Mesodermal cell (in vitro differentiated cells): ENCODE results near the gene LAMTOR1. TPM values are rescaled to one million over a fixed set of nuclear protein-coding genes. Genes with fewer than 3 reads are reported as not detected.
"Not testable (repeated sequence)": the region's sequence is repeated elsewhere in the genome, so short reads cannot be mapped to it uniquely, and the experiment has no call there.

Experiments used
- H3K27ac ChIP-seq: 2 replicates; pipeline ENCODE4 v1.7.0; 2013; ENCODE audit warnings: mild to moderate bottlenecking, low read depth, low read length, moderate library complexity; ENCODE audit not compliant: severe bottlenecking
- H3K36me3 ChIP-seq: 2 replicates; pipeline ENCODE4 v1.7.1; 2013; ENCODE audit warnings: mild to moderate bottlenecking, low read length, moderate library complexity; ENCODE audit not compliant: control insufficient read depth, insufficient read depth
- H3K4me1 ChIP-seq: one replicate; pipeline ENCODE4 v1.7.1; 2013; ENCODE audit warnings: mild to moderate bottlenecking, low read length; ENCODE audit not compliant: insufficient read depth, control insufficient read depth, poor library complexity, severe bottlenecking
- H3K4me3 ChIP-seq: 2 replicates; pipeline ENCODE4 v1.7.0; 2013; ENCODE audit warnings: low read length, control low read depth, mild to moderate bottlenecking; ENCODE audit not compliant: insufficient read depth, poor library complexity, severe bottlenecking; ENCODE audit errors: extremely low read depth
- H3K9me3 ChIP-seq: 2 replicates; pipeline ENCODE4 v1.7.1; 2013; ENCODE audit warnings: mild to moderate bottlenecking, low read length, moderate library complexity; ENCODE audit not compliant: control insufficient read depth
- WGBS, 2 experiments: methylation state at CpG; one replicate each; pipeline ENCODE4 v1.1.5; 2013; ENCODE audit warnings: missing lambda C conversion rate in 2 of 2; ENCODE audit not compliant: insufficient coverage in 2 of 2; 5-methylcytosine and 5-hydroxymethylcytosine counted together
- polyA plus RNA-seq, 2 experiments: library from polyadenylated mRNA; stranded (reverse); fragments of 50-300 nt; gene quantifications; one replicate each; pipeline ENCODE4 v1.2.3, GENCODE V29; 2013

LAMTOR1 gene
- 142 TPM for polyA plus RNA-seq (2013, experiment 1 of 2)
- 112 TPM for polyA plus RNA-seq (2013, experiment 2 of 2)

GRCh38 chr11:72102946-72103753, at the start of gene LAMTOR1:
Gene LAMTOR1, minus strand, starts transcription at chr11:72103297. Its CDS starts 73 bp downstream, at chr11:72103224.
- Histone ChIP-seq H3K4me3 (peak within 1 kb of the TSS; percentile 92), H3K9me3 (no peaks in the 10 kb centered on the region), H3K4me1 (peaks cover 9% of the 10 kb centered on the region), H3K27ac (peak within 1 kb of the TSS; percentile 93), H3K36me3 (peaks cover 38% of the 10 kb centered on the region)
- WGBS, 2 experiments, result 2 to 7% methylated on average over 44 to 52 of the region's 64 CpGs

GRCh38 chr11:72150882-72151281, 47.8 kb upstream of the LAMTOR1 start:
- WGBS, 2 experiments, result 81 to 85% methylated on average over 3 to 4 of the region's 4 CpGs
- H3K4me3 ChIP-seq, result no peak overlapping the region
- no peaks in the 10 kb centered on the region for H3K36me3 ChIP-seq
- H3K9me3 ChIP-seq, result peaks cover 3% of the 10 kb centered on the region
- no peak overlapping the region for H3K27ac ChIP-seq
- H3K4me1 ChIP-seq, result no peaks in the 10 kb centered on the region

GRCh38 chr11:72146625-72147024, 43.5 kb upstream of the LAMTOR1 start:
- Histone ChIP-seq H3K9me3 (peaks cover 3% of the 10 kb centered on the region), H3K4me3 (no peak overlapping the region), H3K36me3 (no peaks in the 10 kb centered on the region), H3K27ac (no peak overlapping the region), H3K4me1 (no peaks in the 10 kb centered on the region)
- 50 to 80% methylated on average over 1 to 2 of the region's 2 CpGs for WGBS, 2 experiments

GRCh38 chr11:72144807-72145565, 41.9 kb upstream of the LAMTOR1 start:
- H3K4me1 ChIP-seq, result no peaks in the 10 kb centered on the region
- H3K9me3 ChIP-seq, result no peaks in the 10 kb centered on the region
- H3K36me3 ChIP-seq, result no peaks in the 10 kb centered on the region
- 95 to 96% methylated on average over 4 of the region's 4 CpGs for WGBS, 2 experiments
- no peak overlapping the region for H3K27ac ChIP-seq
- no peak overlapping the region for H3K4me3 ChIP-seq

- H3K27ac ChIP-seq, H3K9me3 ChIP-seq, H3K4me1 ChIP-seq, H3K36me3 ChIP-seq, H3K4me3 ChIP-seq: not testable (repeated sequence)
- no CpG with 5 or more reads among the region's 1 CpG for WGBS, 2 experiments
These were observed 39.4 kb upstream of the LAMTOR1 start for GRCh38 chr11:72142543-72142942.

- WGBS, 2 experiments, result no CpG with 5 or more reads among the region's 1 CpG
- H3K36me3 ChIP-seq, result not testable (repeated sequence)
These were observed 39.0 kb upstream of the LAMTOR1 start for GRCh38 chr11:72142086-72142485.

GRCh38 chr11:72141066-72141465, 38.0 kb upstream of the LAMTOR1 start:
- Histone ChIP-seq H3K27ac (no peak overlapping the region), H3K36me3 (no peaks in the 10 kb centered on the region), H3K9me3 (no peaks in the 10 kb centered on the region), H3K4me1 (no peaks in the 10 kb centered on the region), H3K4me3 (no peak overlapping the region)
- 71% methylated on average over 1 of the region's 3 CpGs; no CpG with 5 or more reads in 1 of the 2 experiments for WGBS, 2 experiments

More at GRCh38 chr11:72142086-72142485, 39.0 kb upstream of the LAMTOR1 start:
- H3K4me1 ChIP-seq, H3K9me3 ChIP-seq, H3K4me3 ChIP-seq, H3K27ac ChIP-seq: not testable (repeated sequence)

GRCh38 chr11:72140661-72141060, 37.6 kb upstream of the LAMTOR1 start:
- Histone ChIP-seq H3K4me1 (no peaks in the 10 kb centered on the region), H3K9me3 (no peaks in the 10 kb centered on the region), H3K27ac (no peak overlapping the region), H3K36me3 (no peaks in the 10 kb centered on the region), H3K4me3 (no peak overlapping the region)
- 94 to 100% methylated on average over 2 of the region's 2 CpGs for WGBS, 2 experiments

- no peaks in the 10 kb centered on the region for H3K4me1 ChIP-seq
- H3K27ac ChIP-seq, result no peak overlapping the region
- no peaks in the 10 kb centered on the region for H3K9me3 ChIP-seq
- H3K4me3 ChIP-seq, result no peak overlapping the region
- no peaks in the 10 kb centered on the region for H3K36me3 ChIP-seq
- 93 to 96% methylated on average over 9 of the region's 11 CpGs for WGBS, 2 experiments
These were observed 36.4 kb upstream of the LAMTOR1 start for GRCh38 chr11:72139500-72139899.

GRCh38 chr11:72138821-72139390, 35.8 kb upstream of the LAMTOR1 start:
- Histone ChIP-seq H3K4me3 (no peak overlapping the region), H3K9me3 (no peaks in the 10 kb centered on the region), H3K27ac (no peak overlapping the region), H3K4me1 (no peaks in the 10 kb centered on the region), H3K36me3 (no peaks in the 10 kb centered on the region)
- 90 to 96% methylated on average over 7 of the region's 12 CpGs for WGBS, 2 experiments
